ENCODE data around the gene ELF5.
A peak's percentile ranks its signal among the peaks of the same experiment; 100 is the strongest.

ELF5 gene

GRCh38 chr11:34523053-34523452 is 9.5 kb upstream of the ELF5 start:
- Histone ChIP-seq H3K27ac (ENCODE audit: low read length) (no peak overlapping the region), H3K4me3 (ENCODE audit: low read length) (no peak overlapping the region), H3K36me3 (ENCODE audit: control insufficient read depth, insufficient read depth, low read length) (no peaks in the 10 kb centered on the region), H3K9me3 (ENCODE audit: control insufficient read depth, insufficient read depth, low read length) (no peaks in the 10 kb centered on the region), H3K4me1 (ENCODE audit: control insufficient read depth, insufficient read depth, low read length) (no peaks in the 10 kb centered on the region), H3K27me3 (ENCODE audit: control insufficient read depth, insufficient read depth, low read length) (no peaks in the 10 kb centered on the region)
- no CpG with 5 or more reads among the region's 3 CpGs for WGBS (ENCODE audit: insufficient coverage, insufficient read length)
- DNase-seq (ENCODE audit: low read depth, low spot score): no peak

- no peak overlapping the region for H3K4me3 ChIP-seq (ENCODE audit: low read length)
- no peak for DNase-seq (ENCODE audit: low read depth, low spot score)
- no peak overlapping the region for H3K27ac ChIP-seq (ENCODE audit: low read length)
- H3K27me3 ChIP-seq (ENCODE audit: control insufficient read depth, insufficient read depth, low read length): no peaks in the 10 kb centered on the region
- WGBS (ENCODE audit: insufficient coverage, insufficient read length): no CpG with 5 or more reads among the region's 2 CpGs
- no peaks in the 10 kb centered on the region for H3K9me3 ChIP-seq (ENCODE audit: control insufficient read depth, insufficient read depth, low read length)
- no peaks in the 10 kb centered on the region for H3K36me3 ChIP-seq (ENCODE audit: control insufficient read depth, insufficient read depth, low read length)
- H3K4me1 ChIP-seq (ENCODE audit: control insufficient read depth, insufficient read depth, low read length): no peaks in the 10 kb centered on the region
These were observed 8.6 kb upstream of the ELF5 start for GRCh38 chr11:34522188-34522587.

GRCh38 chr11:34521265-34521664 is 7.7 kb upstream of the ELF5 start:
- Histone ChIP-seq H3K4me3 (ENCODE audit: low read length) (no peak overlapping the region), H3K27me3 (ENCODE audit: control insufficient read depth, insufficient read depth, low read length) (no peaks in the 10 kb centered on the region)
- no peak for DNase-seq (ENCODE audit: low read depth, low spot score)

GRCh38 chr11:34519595-34520235 is 6.1 kb upstream of the ELF5 start:
- no peaks in the 10 kb centered on the region for H3K36me3 ChIP-seq (ENCODE audit: control insufficient read depth, insufficient read depth, low read length)
- DNase-seq (ENCODE audit: low read depth, low spot score): no peak
- no peaks in the 10 kb centered on the region for H3K9me3 ChIP-seq (ENCODE audit: control insufficient read depth, insufficient read depth, low read length)
- no peak overlapping the region for H3K27ac ChIP-seq (ENCODE audit: low read length)
- H3K4me3 ChIP-seq (ENCODE audit: low read length): no peak overlapping the region
- H3K27me3 ChIP-seq (ENCODE audit: control insufficient read depth, insufficient read depth, low read length): no peaks in the 10 kb centered on the region
- WGBS (ENCODE audit: insufficient coverage, insufficient read length): no CpG with 5 or more reads among the region's 2 CpGs
- no peaks in the 10 kb centered on the region for H3K4me1 ChIP-seq (ENCODE audit: control insufficient read depth, insufficient read depth, low read length)

More at GRCh38 chr11:34521265-34521664, 7.7 kb upstream of the ELF5 start:
- H3K27ac ChIP-seq (ENCODE audit: low read length): no peak overlapping the region
- no peaks in the 10 kb centered on the region for H3K4me1 ChIP-seq (ENCODE audit: control insufficient read depth, insufficient read depth, low read length)
- no peaks in the 10 kb centered on the region for H3K36me3 ChIP-seq (ENCODE audit: control insufficient read depth, insufficient read depth, low read length)
- no peaks in the 10 kb centered on the region for H3K9me3 ChIP-seq (ENCODE audit: control insufficient read depth, insufficient read depth, low read length)

GRCh38 chr11:34516247-34517040 is 2.9 kb upstream of the ELF5 start:
- DNase-seq (ENCODE audit: low read depth, low spot score): no peak
- WGBS (ENCODE audit: insufficient coverage, insufficient read length): no CpG with 5 or more reads among the region's 6 CpGs
- Histone ChIP-seq H3K27me3 (ENCODE audit: control insufficient read depth, insufficient read depth, low read length) (no peaks in the 10 kb centered on the region), H3K4me1 (ENCODE audit: control insufficient read depth, insufficient read depth, low read length) (peaks cover 2% of the 10 kb centered on the region; the same call in 1 of the 2 replicates), H3K9me3 (ENCODE audit: control insufficient read depth, insufficient read depth, low read length) (no peaks in the 10 kb centered on the region), H3K4me3 (ENCODE audit: low read length) (no peak overlapping the region), H3K27ac (ENCODE audit: low read length) (no peak overlapping the region), H3K36me3 (ENCODE audit: control insufficient read depth, insufficient read depth, low read length) (no peaks in the 10 kb centered on the region)

- no peaks in the 10 kb centered on the region for H3K36me3 ChIP-seq (ENCODE audit: control insufficient read depth, insufficient read depth, low read length)
- no peaks in the 10 kb centered on the region for H3K9me3 ChIP-seq (ENCODE audit: control insufficient read depth, insufficient read depth, low read length)
- DNase-seq (ENCODE audit: low read depth, low spot score): no peak
- H3K4me1 ChIP-seq (ENCODE audit: control insufficient read depth, insufficient read depth, low read length): peaks cover 2% of the 10 kb centered on the region; the same call in 1 of the 2 replicates
- H3K27ac ChIP-seq (ENCODE audit: low read length): no peak overlapping the region
- no CpG with 5 or more reads among the region's 7 CpGs for WGBS (ENCODE audit: insufficient coverage, insufficient read length)
- no peaks in the 10 kb centered on the region for H3K27me3 ChIP-seq (ENCODE audit: control insufficient read depth, insufficient read depth, low read length)
- H3K4me3 ChIP-seq (ENCODE audit: low read length): no peak overlapping the region
These were observed 1.0 kb upstream of the ELF5 start for GRCh38 chr11:34514597-34514996.

GRCh38 chr11:34512840-34513681 is 533 bp downstream of the ELF5 start:
- no CpG with 5 or more reads among the region's 24 CpGs for WGBS (ENCODE audit: insufficient coverage, insufficient read length)
- peaks cover 2% of the 10 kb centered on the region; the same call in 1 of the 2 replicates for H3K4me1 ChIP-seq (ENCODE audit: control insufficient read depth, insufficient read depth, low read length)
- no peak overlapping the region for H3K27ac ChIP-seq (ENCODE audit: low read length)
- H3K36me3 ChIP-seq (ENCODE audit: control insufficient read depth, insufficient read depth, low read length): no peaks in the 10 kb centered on the region
- H3K9me3 ChIP-seq (ENCODE audit: control insufficient read depth, insufficient read depth, low read length): no peaks in the 10 kb centered on the region
- H3K27me3 ChIP-seq (ENCODE audit: control insufficient read depth, insufficient read depth, low read length): peaks cover 3% of the 10 kb centered on the region; the same call in 1 of the 2 replicates
- no peak overlapping the region for H3K4me3 ChIP-seq (ENCODE audit: low read length)
- peak; percentile 52 for DNase-seq (ENCODE audit: low read depth, low spot score)

GRCh38 chr11:34510673-34511072 is 2.9 kb downstream of the ELF5 start:
- Histone ChIP-seq H3K9me3 (ENCODE audit: control insufficient read depth, insufficient read depth, low read length) (no peaks in the 10 kb centered on the region), H3K4me1 (ENCODE audit: control insufficient read depth, insufficient read depth, low read length) (peaks cover 2% of the 10 kb centered on the region; the same call in 1 of the 2 replicates), H3K36me3 (ENCODE audit: control insufficient read depth, insufficient read depth, low read length) (no peaks in the 10 kb centered on the region), H3K27me3 (ENCODE audit: control insufficient read depth, insufficient read depth, low read length) (peaks cover 3% of the 10 kb centered on the region; the same call in 1 of the 2 replicates), H3K27ac (ENCODE audit: low read length) (no peak overlapping the region), H3K4me3 (ENCODE audit: low read length) (no peak overlapping the region)
- no CpG with 5 or more reads among the region's 2 CpGs for WGBS (ENCODE audit: insufficient coverage, insufficient read length)
- DNase-seq (ENCODE audit: low read depth, low spot score): no peak

GRCh38 chr11:34510218-34510617 is 3.4 kb downstream of the ELF5 start:
- DNase-seq (ENCODE audit: low read depth, low spot score): no peak
- H3K27me3 ChIP-seq (ENCODE audit: control insufficient read depth, insufficient read depth, low read length): peaks cover 3% of the 10 kb centered on the region; the same call in 1 of the 2 replicates
- H3K27ac ChIP-seq (ENCODE audit: low read length): no peak overlapping the region
- no peaks in the 10 kb centered on the region for H3K9me3 ChIP-seq (ENCODE audit: control insufficient read depth, insufficient read depth, low read length)
- H3K4me3 ChIP-seq (ENCODE audit: low read length): no peak overlapping the region
- H3K4me1 ChIP-seq (ENCODE audit: control insufficient read depth, insufficient read depth, low read length): peaks cover 2% of the 10 kb centered on the region; the same call in 1 of the 2 replicates
- no peaks in the 10 kb centered on the region for H3K36me3 ChIP-seq (ENCODE audit: control insufficient read depth, insufficient read depth, low read length)

GRCh38 chr11:34509336-34509876 is 4.2 kb downstream of the ELF5 start:
- no peak overlapping the region for H3K27ac ChIP-seq (ENCODE audit: low read length)
- H3K4me3 ChIP-seq (ENCODE audit: low read length): no peak overlapping the region
- no peak for DNase-seq (ENCODE audit: low read depth, low spot score)
- no peaks in the 10 kb centered on the region for H3K9me3 ChIP-seq (ENCODE audit: control insufficient read depth, insufficient read depth, low read length)
- WGBS (ENCODE audit: insufficient coverage, insufficient read length): no CpG with 5 or more reads among the region's 5 CpGs
- peaks cover 3% of the 10 kb centered on the region; the same call in 1 of the 2 replicates for H3K27me3 ChIP-seq (ENCODE audit: control insufficient read depth, insufficient read depth, low read length)
- peaks cover 2% of the 10 kb centered on the region; the same call in 1 of the 2 replicates for H3K4me1 ChIP-seq (ENCODE audit: control insufficient read depth, insufficient read depth, low read length)
- no peaks in the 10 kb centered on the region for H3K36me3 ChIP-seq (ENCODE audit: control insufficient read depth, insufficient read depth, low read length)
